Right atrium auricular region (tissue), 2 donors: ENCODE results near the gene B3GNT4. TPM values are rescaled to one million over a fixed set of nuclear protein-coding genes. Genes with fewer than 3 reads are reported as not detected.
"Not testable (repeated sequence)": the region's sequence is repeated elsewhere in the genome, so short reads cannot be mapped to it uniquely, and the experiment has no call there.

ENCODE experiments used
- DNase-seq: peaks from one replicate; pipeline ENCODE4 v3.0.0-alpha.2; 2019; ENCODE audit warnings: low spot score
- H3K27ac ChIP-seq, 2 donors: fragments of 200-600 bp; sonication (generic); 1 replicate in 1 of 2; 2 replicates in 1 of 2; pipeline ENCODE4 v1.5.1; 2016 to 2019
- H3K27me3 ChIP-seq, 2 donors: fragments of 200-600 bp; sonication (generic); one replicate each; pipeline versions ENCODE4 v1.5.1 to v1.6.0; 2017 to 2019
- H3K36me3 ChIP-seq: fragments of 200-600 bp; sonication (generic); one replicate; pipeline ENCODE4 v1.5.1; 2016
- H3K4me1 ChIP-seq, 2 donors: fragments of 200-600 bp; sonication (generic); one replicate each; pipeline versions ENCODE4 v1.5.1 to v1.6.0; 2017 to 2019
- H3K4me3 ChIP-seq, 2 donors: fragments of 200-600 bp; sonication (generic); 1 replicate in 1 of 2; 2 replicates in 1 of 2; pipeline ENCODE4 v1.5.1; 2017 to 2019; ENCODE audit warnings: mild to moderate bottlenecking in 1 of 2, moderate library complexity in 1 of 2
- H3K9me3 ChIP-seq, 2 donors: fragments of 200-600 bp; sonication (generic); one replicate each; pipeline ENCODE4 v1.5.1; 2019
- CTCF ChIP-seq, 2 donors: fragments of 200-600 bp; sonication (generic); IDR thresholded peaks; one replicate each; pipeline ENCODE4 v1.5.1; 2019; ENCODE audit warnings: antibody characterized with exemption in 2 of 2
- total RNA-seq, 2 donors: library from RNA; depleted of rRNA; stranded (reverse); fragments of >200 nt; gene quantifications; one replicate each; pipeline ENCODE4 v1.1.0, GENCODE V29; 2016

The B3GNT4 gene
- total RNA-seq, 2 donors from 2014 or later, result not detected

DNA sequence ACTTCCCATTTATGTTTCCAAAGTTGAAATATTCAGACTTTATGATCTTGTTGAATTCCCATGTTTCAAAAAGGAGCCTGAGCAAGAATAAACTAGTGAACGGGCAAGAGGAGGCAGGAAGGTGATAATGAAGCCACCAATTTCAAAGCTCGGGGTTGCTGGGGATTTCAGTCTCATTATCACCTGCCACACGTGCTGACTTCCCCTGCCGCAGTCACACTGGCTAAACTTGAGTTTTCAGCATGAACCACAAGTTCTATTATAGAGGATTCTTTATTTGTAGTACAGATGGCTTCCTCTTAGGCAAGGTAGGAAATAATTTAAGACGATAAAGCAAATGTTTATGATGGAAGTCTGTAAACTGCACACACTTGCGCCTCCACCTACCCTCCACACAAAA, 40.5 kb downstream of the B3GNT4 start:
- Histone ChIP-seq H3K27ac (no peak overlapping the region), H3K9me3 (no peaks in the 10 kb centered on the region), H3K27me3 (no peaks in the 10 kb centered on the region), H3K4me3 (no peak overlapping the region), H3K4me1 (no peaks in the 10 kb centered on the region), H3K36me3 (peaks cover 50% of the 10 kb centered on the region)
- TF ChIP-seq CTCF (IDR thresholded peaks at IDR 0.05), result no peak
- no peak for DNase-seq

GRCh38 chr12:122244565-122245371, 41.3 kb downstream of the B3GNT4 start:
- H3K36me3 ChIP-seq, result peaks cover 52% of the 10 kb centered on the region

GRCh38 chr12:122245553-122245952, 42.0 kb downstream of the B3GNT4 start:
- Histone ChIP-seq H3K27me3 (no peaks in the 10 kb centered on the region), H3K4me3 (no peak overlapping the region), H3K9me3 (no peaks in the 10 kb centered on the region), H3K36me3 (peaks cover 46% of the 10 kb centered on the region), H3K27ac (no peak overlapping the region), H3K4me1 (no peaks in the 10 kb centered on the region)
- no peak for TF ChIP-seq CTCF (IDR thresholded peaks at IDR 0.05)
- no peak for DNase-seq

More at GRCh38 chr12:122244565-122245371, 41.3 kb downstream of the B3GNT4 start:
- Histone ChIP-seq H3K4me3 (no peak overlapping the region), H3K4me1 (no peaks in the 10 kb centered on the region), H3K9me3 (no peaks in the 10 kb centered on the region), H3K27me3 (no peaks in the 10 kb centered on the region), H3K27ac (no peak overlapping the region)
- TF ChIP-seq CTCF (IDR thresholded peaks at IDR 0.05), result no peak
- no peak for DNase-seq

DNA sequence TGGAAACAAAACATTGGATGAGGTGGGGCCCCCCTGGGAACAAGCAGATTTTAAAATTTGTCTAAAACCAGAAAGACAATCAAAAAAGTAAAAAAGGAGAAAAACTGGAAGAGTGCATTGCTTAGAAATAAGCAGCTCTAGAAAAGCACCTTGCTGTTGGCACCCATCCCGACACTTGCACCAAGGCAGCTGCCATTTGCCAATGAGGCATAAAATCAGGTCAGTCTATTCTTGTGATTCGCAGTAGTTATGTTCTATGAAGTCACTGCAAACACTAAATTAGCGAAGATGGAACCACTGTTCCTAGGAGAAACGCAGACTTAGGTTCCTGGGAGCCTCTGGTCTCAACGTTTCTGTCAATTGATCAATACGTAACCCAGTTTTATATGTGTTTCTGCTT, 46.5 kb downstream of the B3GNT4 start:
- DNase-seq, result no peak
- Histone ChIP-seq H3K9me3 (no peaks in the 10 kb centered on the region), H3K4me1 (no peaks in the 10 kb centered on the region), H3K27ac (no peak overlapping the region), H3K4me3 (no peak overlapping the region), H3K36me3 (peaks cover 16% of the 10 kb centered on the region), H3K27me3 (no peaks in the 10 kb centered on the region)
- no peak for TF ChIP-seq CTCF (IDR thresholded peaks at IDR 0.05)

GRCh38 chr12:122250536-122250935, 47.0 kb downstream of the B3GNT4 start:
- H3K27me3 ChIP-seq, result no peaks in the 10 kb centered on the region
- H3K4me3 ChIP-seq, result no peak overlapping the region
- H3K9me3 ChIP-seq, result no peaks in the 10 kb centered on the region
- H3K4me1 ChIP-seq, result no peaks in the 10 kb centered on the region
- H3K27ac ChIP-seq, result no peak overlapping the region
- no peak for TF ChIP-seq CTCF (IDR thresholded peaks at IDR 0.05)
- no peak for DNase-seq
- H3K36me3 ChIP-seq, result peaks cover 16% of the 10 kb centered on the region

GRCh38 chr12:122258462-122258861, 55.0 kb downstream of the B3GNT4 start:
- H3K36me3 ChIP-seq, result peaks cover 43% of the 10 kb centered on the region
- DNase-seq, H3K27me3 ChIP-seq, H3K9me3 ChIP-seq, H3K27ac ChIP-seq, H3K4me3 ChIP-seq, H3K4me1 ChIP-seq: not testable (repeated sequence)

Other genes starting within 250 kb of the B3GNT4 start
- gene BCL7A, start 181.8 kb upstream of the B3GNT4 start, total RNA-seq, result 10 to 100 TPM; 11.5 to 21.2 TPM
- gene MLXIP, start 125.0 kb upstream of the B3GNT4 start, total RNA-seq, result 10 to 100 TPM; 14.2 to 24.1 TPM
- gene IL31, start 29.5 kb upstream of the B3GNT4 start, total RNA-seq, result not detected
- 1 to 10 TPM in 1 of 2 donors, under 1 TPM in 1; 0.71 to 1.8 TPM for gene LRRC43, start 20.6 kb upstream of the B3GNT4 start, total RNA-seq
- gene DIABLO, start 22.3 kb downstream of the B3GNT4 start, total RNA-seq, result 10 to 100 TPM; 36.9 to 55.0 TPM
- gene VPS33A, start 62.8 kb downstream of the B3GNT4 start, total RNA-seq, result 1 to 10 TPM; 7.6 to 8.4 TPM
- 100 to 1,000 TPM in 1 of 2 donors, 10 to 100 TPM in 1; 91.5 to 153 TPM for gene CLIP1, start 219.0 kb downstream of the B3GNT4 start, total RNA-seq